Umbilical cord (tissue), 2 donors: ENCODE results near the gene JUNB. TPM values are rescaled to one million over a fixed set of nuclear protein-coding genes. Genes with fewer than 3 reads are reported as not detected.

Source experiments
- DNase-seq: peaks from one replicate; pipeline ENCODE4 v3.0.0-alpha.2; 2015; ENCODE audit warnings: low spot score
- total RNA-seq: library from RNA; depleted of rRNA; stranded (reverse); fragments of >200 nt; gene quantifications from one replicate; pipeline ENCODE4 v1.2.3, GENCODE V29; 2014; ENCODE audit warnings: low replicate concordance; ENCODE audit not compliant: insufficient read depth

JUNB gene
- total RNA-seq: 277 TPM

GRCh38 chr19:12791345-12792050, at the start of gene JUNB:
Gene JUNB, plus strand, starts transcription at chr19:12791486. Its CDS starts 286 bp downstream, at chr19:12791772.
- peak; percentile 97 for DNase-seq

GRCh38 chr19:12745166-12745897, 46.0 kb upstream of the JUNB start:
- no peak for DNase-seq

- DNase-seq: no peak
Observed at GRCh38 chr19:12748489-12748888, 42.8 kb upstream of the JUNB start.

- DNase-seq: no peak
Observed at GRCh38 chr19:12749938-12750521, 41.3 kb upstream of the JUNB start.

- DNase-seq: no peak
Observed at GRCh38 chr19:12750851-12751250, 40.4 kb upstream of the JUNB start.

GRCh38 chr19:12751635-12752034, 39.7 kb upstream of the JUNB start, which contains the start of gene BEST2:
Gene BEST2, plus strand, starts transcription at chr19:12751791. Its CDS starts 802 bp downstream, at chr19:12752593.
- DNase-seq: no peak

GRCh38 chr19:12752056-12752781, 39.1 kb upstream of the JUNB start:
- no peak for DNase-seq

GRCh38 chr19:12754465-12755196, 36.7 kb upstream of the JUNB start:
- no peak for DNase-seq

- DNase-seq: no peak
Observed at GRCh38 chr19:12756150-12756883, 35.0 kb upstream of the JUNB start.

- DNase-seq: peak; percentile 56
Observed at GRCh38 chr19:12757544-12758274, 33.6 kb upstream of the JUNB start.

GRCh38 chr19:12759686-12760085, 31.6 kb upstream of the JUNB start:
- DNase-seq: no peak

GRCh38 chr19:12763100-12763499, 28.2 kb upstream of the JUNB start:
- no peak for DNase-seq

- DNase-seq: no peak
Observed at GRCh38 chr19:12764698-12765097, 26.6 kb upstream of the JUNB start.

GRCh38 chr19:12766051-12766521, 25.2 kb upstream of the JUNB start:
- DNase-seq: peak; percentile 61

- no peak for DNase-seq
Observed at GRCh38 chr19:12767150-12767549, 24.1 kb upstream of the JUNB start.

- DNase-seq: no peak
Observed at GRCh38 chr19:12767666-12768065, 23.6 kb upstream of the JUNB start.

- peak; percentile 16 for DNase-seq
Observed at GRCh38 chr19:12769689-12770088, 21.6 kb upstream of the JUNB start.

- DNase-seq: no peak
Observed at GRCh38 chr19:12770922-12771321, 20.4 kb upstream of the JUNB start.

GRCh38 chr19:12772323-12772722, 19.0 kb upstream of the JUNB start:
- peak; percentile 58 for DNase-seq

GRCh38 chr19:12773571-12773970, 17.7 kb upstream of the JUNB start:
- peak; percentile 57 for DNase-seq
